Measurements from ENCODE around the gene NOTCH2.

- TF ChIP-seq ATF2 (IDR thresholded peaks at IDR 0.05; ENCODE audit: low read length) = no peak
- no peak for TF ChIP-seq NFYA (IDR thresholded peaks at IDR 0.05; ENCODE audit: borderline replicate concordance, low read depth, low read length)
- TF ChIP-seq POLR2AphosphoS5 (IDR thresholded peaks at IDR 0.05; ENCODE audit: low read length) = no peak
- TF ChIP-seq, protein P1, sequence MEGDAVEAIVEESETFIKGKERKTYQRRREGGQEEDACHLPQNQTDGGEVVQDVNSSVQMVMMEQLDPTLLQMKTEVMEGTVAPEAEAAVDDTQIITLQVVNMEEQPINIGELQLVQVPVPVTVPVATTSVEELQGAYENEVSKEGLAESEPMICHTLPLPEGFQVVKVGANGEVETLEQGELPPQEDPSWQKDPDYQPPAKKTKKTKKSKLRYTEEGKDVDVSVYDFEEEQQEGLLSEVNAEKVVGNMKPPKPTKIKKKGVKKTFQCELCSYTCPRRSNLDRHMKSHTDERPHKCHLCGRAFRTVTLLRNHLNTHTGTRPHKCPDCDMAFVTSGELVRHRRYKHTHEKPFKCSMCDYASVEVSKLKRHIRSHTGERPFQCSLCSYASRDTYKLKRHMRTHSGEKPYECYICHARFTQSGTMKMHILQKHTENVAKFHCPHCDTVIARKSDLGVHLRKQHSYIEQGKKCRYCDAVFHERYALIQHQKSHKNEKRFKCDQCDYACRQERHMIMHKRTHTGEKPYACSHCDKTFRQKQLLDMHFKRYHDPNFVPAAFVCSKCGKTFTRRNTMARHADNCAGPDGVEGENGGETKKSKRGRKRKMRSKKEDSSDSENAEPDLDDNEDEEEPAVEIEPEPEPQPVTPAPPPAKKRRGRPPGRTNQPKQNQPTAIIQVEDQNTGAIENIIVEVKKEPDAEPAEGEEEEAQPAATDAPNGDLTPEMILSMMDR (IDR thresholded peaks at IDR 0.05 in 2 of 3, conservative IDR thresholded peaks at IDR 0.05 in 1 of 3; ENCODE audit: control insufficient read depth in 2 of 3, extremely low read depth in 1 of 3, insufficient read depth in 1 of 3, low read depth in 3 of 3, low read length in 3 of 3) = no peak
- no peak for TF ChIP-seq ZNF274 (IDR thresholded peaks at IDR 0.05; ENCODE audit: insufficient read depth, insufficient read length)
- TF ChIP-seq POLR2A (IDR thresholded peaks at IDR 0.05; ENCODE audit: low read depth, low read length) = no peak
- no peak for TF ChIP-seq ZNF217 (IDR thresholded peaks at IDR 0.05)
- TF ChIP-seq SUPT20H (IDR thresholded peaks at IDR 0.05; ENCODE audit: borderline replicate concordance, control insufficient read depth, low read depth, low read length) = no peak
- no peak for TF ChIP-seq ZNF24 (IDR thresholded peaks at IDR 0.05)
- no peak for TF ChIP-seq SKIL (IDR thresholded peaks at IDR 0.05; ENCODE audit: low read depth, poor library complexity, severe bottlenecking)
These were observed 170.3 kb downstream of the NOTCH2 start for GRCh38 chr1:119898981-119899720.

Data from GM12878 (cell line).